Astrocyte of the cerebellum (primary cell): ENCODE data around the gene SGMS1.

ENCODE experiments used
- DNase-seq: peaks from one replicate; pipeline ENCODE4 v3.0.0-alpha.2; 2011; ENCODE audit warnings: low read depth
- H3K4me3 ChIP-seq: 2 replicates; pipeline ENCODE4 v1.5.1; 2011; ENCODE audit warnings: mild to moderate bottlenecking, low read depth, low read length, moderate library complexity
- in situ Hi-C: cut with HindIII; loops from 2 replicates; pipeline ENCODE4 v1.10.0; 2017; ENCODE audit warnings: low sequenced_read_pairs
- TF ChIP-seq, protein P1 (sequence below): IDR thresholded peaks from 2 replicates; pipeline ENCODE4 v1.5.1; 2012; ENCODE audit warnings: low read length, low read depth, moderate library complexity, mild to moderate bottlenecking; ENCODE audit errors: missing control alignments

The SGMS1 gene

GRCh38 chr10:50421026-50421719, 202.6 kb downstream of the SGMS1 start:
- H3K4me3 ChIP-seq = no peak overlapping the region
- TF ChIP-seq, protein P1, sequence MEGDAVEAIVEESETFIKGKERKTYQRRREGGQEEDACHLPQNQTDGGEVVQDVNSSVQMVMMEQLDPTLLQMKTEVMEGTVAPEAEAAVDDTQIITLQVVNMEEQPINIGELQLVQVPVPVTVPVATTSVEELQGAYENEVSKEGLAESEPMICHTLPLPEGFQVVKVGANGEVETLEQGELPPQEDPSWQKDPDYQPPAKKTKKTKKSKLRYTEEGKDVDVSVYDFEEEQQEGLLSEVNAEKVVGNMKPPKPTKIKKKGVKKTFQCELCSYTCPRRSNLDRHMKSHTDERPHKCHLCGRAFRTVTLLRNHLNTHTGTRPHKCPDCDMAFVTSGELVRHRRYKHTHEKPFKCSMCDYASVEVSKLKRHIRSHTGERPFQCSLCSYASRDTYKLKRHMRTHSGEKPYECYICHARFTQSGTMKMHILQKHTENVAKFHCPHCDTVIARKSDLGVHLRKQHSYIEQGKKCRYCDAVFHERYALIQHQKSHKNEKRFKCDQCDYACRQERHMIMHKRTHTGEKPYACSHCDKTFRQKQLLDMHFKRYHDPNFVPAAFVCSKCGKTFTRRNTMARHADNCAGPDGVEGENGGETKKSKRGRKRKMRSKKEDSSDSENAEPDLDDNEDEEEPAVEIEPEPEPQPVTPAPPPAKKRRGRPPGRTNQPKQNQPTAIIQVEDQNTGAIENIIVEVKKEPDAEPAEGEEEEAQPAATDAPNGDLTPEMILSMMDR = peak; percentile 79
- in situ Hi-C loops = no loop called here
- DNase-seq = no peak

GRCh38 chr10:50420196-50420595, 203.6 kb downstream of the SGMS1 start:
- in situ Hi-C loops = no loop called here

DNA sequence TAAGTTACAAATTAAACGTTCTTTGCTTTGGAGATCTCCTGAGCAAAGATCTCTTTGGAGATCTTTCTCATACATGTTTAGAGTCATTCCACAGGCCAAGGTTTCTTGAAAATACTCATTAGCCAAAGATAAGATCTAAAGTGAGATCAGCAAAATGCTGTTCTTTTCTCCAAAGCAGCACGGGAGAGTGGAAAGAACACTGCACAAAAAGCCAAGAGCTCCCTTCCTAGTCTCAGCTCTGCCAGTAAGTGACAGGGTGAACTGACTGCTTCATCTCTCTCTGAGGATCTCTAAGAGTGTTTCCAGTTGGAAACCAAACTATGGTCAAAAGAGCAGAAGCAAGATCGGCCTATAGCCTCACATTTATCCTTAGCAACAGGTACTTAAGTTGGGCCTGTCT, 204.0 kb downstream of the SGMS1 start:
- in situ Hi-C loops = loop anchor here (5.0 to 10.0 kb wide), 2 partner anchors 33 to 95 kb away; no protein-coding TSS in a partner anchor
- no peak for DNase-seq
- no peak overlapping the region for H3K4me3 ChIP-seq
- TF ChIP-seq, protein P1 = no peak

More at GRCh38 chr10:50420196-50420595, 203.6 kb downstream of the SGMS1 start:
- H3K4me3 ChIP-seq = no peak overlapping the region
- no peak for DNase-seq
- TF ChIP-seq, protein P1 = no peak

DNA sequence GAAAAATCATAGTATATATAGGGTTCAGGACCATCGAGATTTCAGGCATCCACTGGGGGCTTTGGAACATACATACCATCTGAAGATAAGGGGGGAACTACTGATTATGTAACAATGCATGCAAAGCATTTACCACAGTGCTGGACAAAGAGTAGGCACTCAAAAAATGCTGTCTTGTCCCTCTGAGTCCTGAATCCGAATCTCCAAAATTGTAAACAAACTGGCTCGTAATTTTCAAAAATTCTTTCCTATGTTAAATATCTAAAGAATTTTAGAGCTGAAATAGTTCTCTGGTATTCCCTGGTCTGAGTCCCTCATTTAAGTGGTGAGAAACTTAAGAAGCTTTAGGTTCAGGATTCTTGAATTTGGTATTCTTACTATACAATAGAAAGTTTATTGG, 204.7 kb downstream of the SGMS1 start:
- H3K4me3 ChIP-seq = no peak overlapping the region
- in situ Hi-C loops = loop anchor here (5.0 to 10.0 kb wide), 2 partner anchors 33 to 94 kb away; no protein-coding TSS in a partner anchor
- no peak for DNase-seq
- TF ChIP-seq, protein P1 = no peak

DNA sequence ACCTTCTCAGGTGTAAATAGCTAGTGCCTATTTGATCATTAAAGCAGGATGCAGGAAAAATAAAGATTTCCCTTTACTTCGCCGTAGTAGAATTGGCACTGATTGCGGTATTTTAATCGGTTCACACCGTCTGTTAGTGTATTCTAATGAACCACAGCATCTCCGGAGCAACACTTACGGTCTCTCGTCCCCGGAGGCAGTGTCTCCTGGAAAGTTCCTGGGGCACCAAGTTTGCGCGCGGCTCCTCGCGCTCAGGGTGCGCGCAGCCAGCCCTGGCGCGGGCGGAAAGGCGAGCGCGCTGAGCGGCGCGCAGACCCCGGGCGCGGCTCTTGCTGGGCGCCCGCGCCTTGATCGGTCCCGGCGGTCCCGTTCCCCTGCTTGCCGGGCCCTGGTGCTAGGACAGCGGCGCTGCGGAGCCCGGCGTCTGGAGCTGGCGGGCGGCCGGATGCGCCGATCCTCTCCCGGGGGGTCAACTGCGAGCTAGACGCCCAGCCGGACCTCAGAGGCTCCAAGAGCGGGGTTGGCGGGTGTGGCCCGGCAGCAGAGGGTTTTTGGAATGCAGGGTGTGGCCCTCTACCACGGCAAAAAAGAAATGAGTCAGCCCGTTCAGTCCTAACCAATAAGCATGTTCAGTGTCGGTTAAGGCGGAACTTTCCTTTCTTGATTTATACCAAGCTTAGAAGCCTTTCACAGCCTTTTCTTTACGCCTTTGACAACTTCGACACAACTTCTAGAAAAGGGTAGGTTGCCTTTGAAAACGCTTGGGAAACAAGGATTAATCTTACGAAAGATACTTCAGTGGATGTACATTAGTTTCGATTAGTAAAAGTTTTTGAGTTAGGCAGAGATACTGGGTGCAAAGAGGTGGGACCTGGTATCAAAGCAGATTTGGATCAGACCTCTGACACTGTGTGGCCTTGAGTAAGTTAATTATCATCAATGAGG, 205.6 kb downstream of the SGMS1 start:
- TF ChIP-seq, protein P1 = no peak
- peak; percentile 42 for DNase-seq
- in situ Hi-C loops = loop anchor here (5.0 to 10.0 kb wide), 2 partner anchors 34 to 93 kb away; no protein-coding TSS in a partner anchor
- peak overlapping the region; percentile 59 for H3K4me3 ChIP-seq

DNA sequence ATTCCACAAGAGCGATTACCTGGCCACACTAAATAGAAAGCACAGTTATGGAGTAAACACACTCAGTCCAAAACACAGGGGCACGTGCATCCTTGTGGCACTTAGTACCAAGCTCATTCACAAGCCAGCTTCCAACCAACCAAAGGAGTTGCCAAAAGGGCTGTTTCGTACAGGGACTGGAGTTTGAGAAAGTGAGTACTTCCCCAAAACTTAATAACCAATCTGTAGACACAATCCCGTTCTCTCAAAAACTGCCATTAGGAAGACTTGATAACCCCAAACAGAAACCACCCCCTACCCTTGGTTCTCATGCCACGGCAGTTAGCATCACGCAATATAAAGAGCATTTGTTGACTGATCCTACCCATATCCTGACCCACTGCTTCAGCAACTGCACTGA, 206.3 kb downstream of the SGMS1 start:
- H3K4me3 ChIP-seq = peak overlapping the region; percentile 59
- DNase-seq = no peak
- in situ Hi-C loops = loop anchor here (5.0 to 10.0 kb wide), 2 partner anchors 35 to 93 kb away; no protein-coding TSS in a partner anchor
- TF ChIP-seq, protein P1 = no peak
